Germinal center (tissue), 1 donor: ENCODE data around the gene COA7.

Experiments used
- DNase-seq: peaks from one replicate; pipeline ENCODE4 v3.0.0; 2012; ENCODE audit warnings: mixed read lengths, low spot score

COA7 gene

GRCh38 chr1:52635321-52636089 lies 62.6 kb downstream of the COA7 start:
- DNase-seq: no peak
